Measurements from ENCODE around the gene PCYT2.

GRCh38 chr17:81933178-81933699 lies 22.0 kb upstream of the PCYT2 start:
- TF ChIP-seq CTCF (IDR thresholded peaks at IDR 0.05; ENCODE audit: borderline replicate concordance, extremely low read depth, low read length, poor library complexity, severe bottlenecking) (no peak), EZH2 (IDR thresholded peaks at IDR 0.05; ENCODE audit: borderline replicate concordance, low read depth, low read length, severe bottlenecking) (no peak)

All from DND-41 (cell line).